Effector memory CD4-positive, alpha-beta T cell (primary cell): Measurements from ENCODE around the gene KIF26A.

Experiments used
- DNase-seq, 3 donors: peaks; one replicate each; pipeline ENCODE4 v3.0.0-alpha.2; 2020
- H3K27ac ChIP-seq: 2 replicates; pipeline ENCODE4 v1.7.0; 2013; ENCODE audit warnings: mild to moderate bottlenecking, low read length, moderate library complexity; ENCODE audit not compliant: insufficient read depth, poor library complexity, severe bottlenecking
- H3K27me3 ChIP-seq: replicated peaks from 2 replicates; pipeline ENCODE4 v1.7.0; 2013; ENCODE audit warnings: mild to moderate bottlenecking, low read length; ENCODE audit not compliant: insufficient read depth, control insufficient read depth, poor library complexity, severe bottlenecking
- H3K36me3 ChIP-seq: 2 replicates; pipeline ENCODE4 v1.7.0; 2013; ENCODE audit warnings: mild to moderate bottlenecking, low read length, moderate library complexity; ENCODE audit not compliant: control insufficient read depth, insufficient read depth
- H3K4me1 ChIP-seq: 2 replicates; pipeline ENCODE4 v1.7.0; 2013; ENCODE audit warnings: low read length, mild to moderate bottlenecking; ENCODE audit not compliant: control insufficient read depth, insufficient read depth, poor library complexity, severe bottlenecking
- H3K4me3 ChIP-seq: 2 replicates; pipeline ENCODE4 v1.7.0; 2013; ENCODE audit warnings: low read length, low read depth, mild to moderate bottlenecking; ENCODE audit not compliant: insufficient read depth, poor library complexity, severe bottlenecking
- H3K9me3 ChIP-seq: 2 replicates; pipeline ENCODE4 v1.7.0; 2013; ENCODE audit warnings: mild to moderate bottlenecking, low read length, moderate library complexity; ENCODE audit not compliant: control insufficient read depth

KIF26A gene

DNA sequence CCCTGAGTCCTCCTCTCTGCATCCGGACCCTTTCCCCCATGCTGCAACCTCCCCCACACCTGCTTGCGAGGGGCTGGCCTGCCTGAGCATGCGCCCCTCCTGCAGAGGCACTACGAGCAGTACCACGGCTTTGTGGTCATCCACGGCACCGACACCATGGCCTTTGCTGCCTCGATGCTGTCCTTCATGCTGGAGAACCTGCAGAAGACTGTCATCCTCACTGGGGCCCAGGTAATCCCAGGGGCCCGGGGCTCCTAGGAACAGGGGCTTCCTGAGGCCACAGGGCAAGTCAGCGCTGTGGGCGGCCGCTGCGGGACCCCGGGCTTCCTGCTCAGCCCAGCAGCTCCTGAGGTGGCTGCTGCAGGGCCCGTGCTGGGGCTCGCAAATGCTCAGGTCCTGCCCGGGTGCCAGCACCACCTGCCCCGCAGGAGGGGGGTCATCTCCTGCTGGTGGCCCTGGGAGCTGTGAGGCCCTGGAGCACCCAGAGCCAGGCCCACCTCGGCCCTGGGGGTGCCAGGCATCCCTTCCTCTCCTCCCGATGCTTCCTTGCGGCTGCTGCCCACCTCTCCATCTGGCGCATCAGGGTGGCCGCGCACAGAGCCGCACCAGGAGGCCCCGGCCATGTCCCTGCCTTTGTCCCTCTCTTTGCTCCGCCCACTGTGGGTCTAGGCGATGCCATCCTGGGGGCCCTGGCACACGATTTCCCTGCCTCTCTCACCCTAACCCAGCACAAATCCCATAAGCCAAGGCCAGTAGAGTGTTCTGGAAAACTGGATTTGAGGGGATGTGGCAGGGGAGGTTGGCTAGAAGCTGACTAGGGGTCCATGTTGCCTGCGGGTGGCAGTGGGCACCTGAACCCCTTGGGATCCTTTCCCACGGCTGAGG lies 42.7 kb upstream of the KIF26A start:
- H3K27me3 ChIP-seq: no peaks in the 10 kb centered on the region
- no peak overlapping the region for H3K27ac ChIP-seq
- DNase-seq: no peak
- no peak overlapping the region for H3K4me3 ChIP-seq
- H3K4me1 ChIP-seq: peaks cover 4% of the 10 kb centered on the region
- H3K9me3 ChIP-seq: no peaks in the 10 kb centered on the region
- no peaks in the 10 kb centered on the region for H3K36me3 ChIP-seq

GRCh38 chr14:104096318-104096717 lies 42.1 kb upstream of the KIF26A start:
- no peaks in the 10 kb centered on the region for H3K36me3 ChIP-seq
- no peaks in the 10 kb centered on the region for H3K27me3 ChIP-seq
- no peak for DNase-seq
- no peak overlapping the region for H3K27ac ChIP-seq
- no peak overlapping the region for H3K4me3 ChIP-seq
- H3K4me1 ChIP-seq: peaks cover 4% of the 10 kb centered on the region
- H3K9me3 ChIP-seq: no peaks in the 10 kb centered on the region

DNA sequence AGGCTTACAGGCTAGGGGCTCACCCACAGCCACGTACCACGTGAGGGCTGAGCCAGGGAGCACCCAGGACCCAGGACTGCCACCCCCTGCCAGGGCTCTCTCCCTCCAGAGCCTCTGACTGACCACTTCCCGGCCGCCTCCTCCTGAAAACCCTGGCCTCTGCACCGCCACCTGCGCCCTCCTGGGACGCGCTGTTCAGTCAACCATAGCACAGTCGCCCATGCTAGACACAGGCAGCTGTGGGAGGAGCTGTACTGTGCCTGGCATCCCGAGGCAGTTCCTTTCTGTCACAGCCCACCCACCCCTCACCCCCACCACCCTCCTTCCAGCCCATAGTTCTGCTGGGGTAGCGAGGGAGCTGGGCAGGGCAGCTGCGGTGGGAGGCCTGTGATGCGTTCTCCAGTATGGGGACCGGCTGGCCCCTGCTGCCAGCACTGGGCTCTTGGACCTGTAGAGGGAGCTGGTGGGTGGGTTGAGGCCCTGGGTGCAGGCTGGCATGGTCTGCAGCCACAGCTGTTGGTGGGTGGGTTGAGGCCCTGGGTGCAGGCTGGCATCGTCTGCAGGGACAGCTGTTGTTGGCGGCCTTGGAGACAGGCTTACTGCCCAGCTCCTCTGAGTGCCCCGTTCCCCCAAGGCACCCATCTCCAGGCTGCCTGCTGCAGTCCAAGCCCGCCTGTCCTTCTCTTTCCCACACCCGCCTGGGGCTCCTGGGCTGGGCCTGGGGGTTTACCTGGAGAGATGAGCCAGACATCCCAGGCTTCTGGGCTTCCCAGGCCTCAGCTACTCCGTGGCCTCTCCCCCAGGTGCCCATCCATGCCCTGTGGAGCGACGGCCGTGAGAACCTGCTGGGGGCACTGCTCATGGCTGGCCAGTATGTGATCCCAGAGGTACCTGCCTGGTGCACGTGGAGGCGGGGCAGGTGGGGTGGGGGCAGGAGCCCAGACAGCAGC lies 41.4 kb upstream of the KIF26A start:
- Histone ChIP-seq H3K27me3 (no peaks in the 10 kb centered on the region), H3K36me3 (no peaks in the 10 kb centered on the region), H3K4me3 (no peak overlapping the region), H3K27ac (no peak overlapping the region), H3K9me3 (no peaks in the 10 kb centered on the region), H3K4me1 (peaks cover 4% of the 10 kb centered on the region)
- DNase-seq: no peak

DNA sequence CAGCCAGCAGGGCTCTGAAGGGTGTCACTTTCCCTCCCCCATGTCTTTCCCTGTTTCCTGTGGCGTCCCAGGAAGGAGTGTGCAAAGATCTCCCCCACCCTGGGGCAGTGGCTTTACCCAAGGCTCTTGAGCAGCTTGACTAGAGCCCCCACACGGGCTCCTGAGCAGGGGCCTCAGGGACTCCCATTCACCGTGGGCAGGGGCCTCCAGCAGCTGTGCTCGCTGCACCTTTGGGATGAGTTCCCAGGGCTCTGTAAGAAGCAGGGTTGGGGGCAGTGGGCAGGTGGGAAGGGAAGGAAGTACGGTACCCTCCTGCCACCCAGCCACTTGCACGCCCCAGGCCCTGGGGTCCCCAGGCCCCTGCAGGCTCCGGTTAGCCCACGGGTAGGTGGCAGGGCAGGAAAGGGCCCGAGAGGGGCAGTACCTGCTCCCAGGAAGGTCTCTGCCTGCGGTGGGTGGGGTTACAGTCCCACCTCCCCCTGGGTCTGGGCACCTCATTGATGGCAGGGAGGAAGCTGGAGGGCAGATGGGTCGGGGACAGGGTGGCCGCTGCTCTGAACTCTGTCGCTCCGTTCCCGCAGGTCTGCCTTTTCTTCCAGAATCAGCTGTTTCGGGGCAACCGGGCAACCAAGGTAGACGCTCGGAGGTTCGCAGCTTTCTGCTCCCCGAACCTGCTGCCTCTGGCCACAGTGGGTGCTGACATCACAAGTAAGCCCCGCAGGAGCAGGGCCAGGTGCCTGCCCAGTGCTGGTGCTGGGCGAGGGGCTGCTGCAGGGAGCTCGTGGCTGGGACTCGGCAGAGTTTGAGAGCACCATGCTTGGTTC lies 39.9 kb upstream of the KIF26A start:
- DNase-seq: no peak
- Histone ChIP-seq H3K36me3 (no peaks in the 10 kb centered on the region), H3K4me3 (no peak overlapping the region), H3K4me1 (peaks cover 4% of the 10 kb centered on the region), H3K27ac (no peak overlapping the region), H3K9me3 (no peaks in the 10 kb centered on the region), H3K27me3 (no peaks in the 10 kb centered on the region)

GRCh38 chr14:104099096-104100041 lies 39.0 kb upstream of the KIF26A start:
- H3K4me3 ChIP-seq: no peak overlapping the region
- no peaks in the 10 kb centered on the region for H3K9me3 ChIP-seq
- H3K27ac ChIP-seq: no peak overlapping the region
- H3K4me1 ChIP-seq: peaks cover 2% of the 10 kb centered on the region
- H3K36me3 ChIP-seq: no peaks in the 10 kb centered on the region
- no peaks in the 10 kb centered on the region for H3K27me3 ChIP-seq
- DNase-seq: no peak

DNA sequence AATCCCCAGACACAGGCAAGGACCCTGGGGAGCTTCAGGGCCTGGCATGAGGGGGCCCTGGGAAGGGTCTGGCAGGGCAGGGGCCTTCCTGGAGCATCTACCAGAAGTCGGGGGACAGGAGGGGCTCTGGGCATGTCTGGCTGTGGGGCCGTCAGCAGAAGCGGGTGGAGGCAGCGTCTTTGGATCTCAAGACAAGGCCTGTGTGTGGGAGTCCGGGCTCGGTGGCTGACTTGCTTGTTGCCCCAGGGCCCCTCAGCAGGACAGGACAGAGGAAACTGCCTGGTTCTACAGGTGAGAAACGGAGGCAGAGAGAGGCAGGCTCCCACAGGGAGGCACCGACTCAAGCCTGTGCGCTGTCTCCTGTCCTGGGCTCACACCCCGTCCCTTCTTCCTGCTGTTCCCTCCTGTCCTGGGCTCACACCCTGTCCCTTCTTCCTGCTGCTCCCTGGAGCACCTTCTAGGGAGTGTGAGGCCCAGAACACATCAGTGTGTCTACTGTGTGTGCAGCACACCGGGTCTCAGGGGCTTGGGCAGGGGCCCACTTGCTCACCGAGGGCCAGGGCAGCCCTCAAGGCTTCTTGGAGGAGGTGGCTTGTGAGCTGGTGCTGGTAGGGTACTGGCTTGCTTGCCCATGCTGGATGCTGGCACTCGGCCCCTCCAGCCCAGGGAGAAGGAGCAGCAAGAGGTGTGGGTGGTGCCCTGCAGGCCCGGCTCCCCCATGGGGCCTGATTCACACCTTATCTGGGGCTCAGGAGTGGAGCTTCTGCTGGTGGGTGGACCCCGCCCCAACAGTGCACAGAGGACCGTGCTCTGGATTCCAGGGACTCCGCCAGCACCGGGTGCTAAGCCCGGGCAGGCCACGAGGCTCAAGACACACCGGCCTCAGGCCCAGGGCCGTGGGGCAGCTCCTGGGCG lies 38.0 kb upstream of the KIF26A start:
- Histone ChIP-seq H3K4me1 (no peaks in the 10 kb centered on the region), H3K27me3 (no peaks in the 10 kb centered on the region), H3K9me3 (no peaks in the 10 kb centered on the region), H3K27ac (no peak overlapping the region), H3K4me3 (no peak overlapping the region), H3K36me3 (no peaks in the 10 kb centered on the region)
- no peak for DNase-seq

DNA sequence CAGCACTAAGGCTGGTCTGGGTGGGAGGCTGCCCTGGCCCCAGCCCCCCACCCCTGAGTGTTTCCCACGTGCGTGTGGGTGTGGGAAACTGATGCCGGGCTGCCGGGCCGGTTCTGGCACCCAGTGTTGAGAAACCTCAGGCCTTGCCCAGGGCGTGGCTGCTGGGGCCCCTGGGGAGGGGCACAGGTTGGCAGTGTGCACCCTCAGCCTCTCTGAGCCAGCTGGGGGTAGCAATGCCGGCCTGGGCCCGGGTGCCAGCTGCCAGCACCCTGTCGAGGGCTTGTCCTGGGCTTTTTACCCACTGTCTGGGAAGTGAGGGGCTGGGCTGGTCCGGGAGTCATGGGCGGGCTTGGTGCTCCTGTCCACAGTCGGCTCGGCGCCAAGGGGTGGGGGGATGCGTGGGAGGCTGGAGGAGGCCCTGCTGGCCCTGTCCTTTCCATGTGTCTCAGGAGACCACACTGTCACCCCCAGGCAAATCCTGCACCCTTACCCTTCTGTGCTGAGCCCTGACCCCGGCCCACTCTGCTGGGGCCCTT lies 37.2 kb upstream of the KIF26A start:
- H3K27me3 ChIP-seq: no peaks in the 10 kb centered on the region
- no peak overlapping the region for H3K27ac ChIP-seq
- H3K4me3 ChIP-seq: no peak overlapping the region
- H3K36me3 ChIP-seq: no peaks in the 10 kb centered on the region
- no peaks in the 10 kb centered on the region for H3K4me1 ChIP-seq
- no peaks in the 10 kb centered on the region for H3K9me3 ChIP-seq
- DNase-seq: no peak

GRCh38 chr14:104101651-104102281 lies 36.6 kb upstream of the KIF26A start:
- Histone ChIP-seq H3K4me1 (no peaks in the 10 kb centered on the region), H3K36me3 (no peaks in the 10 kb centered on the region), H3K27ac (no peak overlapping the region), H3K4me3 (no peak overlapping the region), H3K27me3 (no peaks in the 10 kb centered on the region), H3K9me3 (no peaks in the 10 kb centered on the region)
- DNase-seq: no peak
